ENCODE data around the gene TRABD.

TRABD gene

GRCh38 chr22:50224071-50224470 is 38.4 kb downstream of the TRABD start:
- no peak overlapping the region for H3K9ac ChIP-seq (ENCODE audit: low read depth, low read length)
- no peaks in the 10 kb centered on the region for H3K9me3 ChIP-seq (ENCODE audit: insufficient read depth, low read length, severe bottlenecking)
- no peak for ATAC-seq (ENCODE audit: insufficient read depth, low read depth)
- H3K4me3 ChIP-seq (ENCODE audit: low read depth in 1 of 2, low read length in 2 of 2), result no peak overlapping the region
- peaks cover 51% of the 10 kb centered on the region for H4K20me1 ChIP-seq (ENCODE audit: insufficient read depth, low read length)
- TF ChIP-seq CTCF (IDR thresholded peaks at IDR 0.05; ENCODE audit: borderline replicate concordance, extremely low read depth, low read length, poor library complexity, severe bottlenecking) (no peak), EZH2 (IDR thresholded peaks at IDR 0.05; ENCODE audit: borderline replicate concordance, low read depth, low read length, severe bottlenecking) (no peak)
- no peak overlapping the region for H3K4me2 ChIP-seq (ENCODE audit: insufficient read depth, low read length)
- H2AFZ ChIP-seq (ENCODE audit: low read depth, low read length), result no peak overlapping the region
- H3K79me2 ChIP-seq (ENCODE audit: insufficient read depth, low read length), result 0 out of 2 replicates have a peak, but pooled peaks cover under 1% of the 10 kb centered on the region
- H3K36me3 ChIP-seq (ENCODE audit: insufficient read depth, low read length), result peaks cover 87% of the 10 kb centered on the region
- H3K27me3 ChIP-seq (ENCODE audit: insufficient read depth, low read length, poor library complexity), result no peaks in the 10 kb centered on the region
- no peak for DNase-seq
- no peaks in the 10 kb centered on the region for H3K4me1 ChIP-seq (ENCODE audit: insufficient read depth, low read length)
- H3K27ac ChIP-seq (ENCODE audit: low read length), result no peak overlapping the region

- H3K79me2 ChIP-seq (ENCODE audit: insufficient read depth, low read length), result peaks cover 9% of the 10 kb centered on the region; the same call in 1 of the 2 replicates
- H3K9me3 ChIP-seq (ENCODE audit: insufficient read depth, low read length, severe bottlenecking), result no peaks in the 10 kb centered on the region
- TF ChIP-seq CTCF (IDR thresholded peaks at IDR 0.05; ENCODE audit: borderline replicate concordance, extremely low read depth, low read length, poor library complexity, severe bottlenecking) (no peak), EZH2 (IDR thresholded peaks at IDR 0.05; ENCODE audit: borderline replicate concordance, low read depth, low read length, severe bottlenecking) (no peak)
- no peak overlapping the region for H3K9ac ChIP-seq (ENCODE audit: low read depth, low read length)
- H3K4me2 ChIP-seq (ENCODE audit: insufficient read depth, low read length), result no peak overlapping the region
- no peak overlapping the region for H2AFZ ChIP-seq (ENCODE audit: low read depth, low read length)
- H3K27me3 ChIP-seq (ENCODE audit: insufficient read depth, low read length, poor library complexity), result no peaks in the 10 kb centered on the region
- H3K4me1 ChIP-seq (ENCODE audit: insufficient read depth, low read length), result no peaks in the 10 kb centered on the region
- H3K27ac ChIP-seq (ENCODE audit: low read length), result no peak overlapping the region
- H3K4me3 ChIP-seq (ENCODE audit: low read depth in 1 of 2, low read length in 2 of 2), result no peak overlapping the region
- peaks cover 82% of the 10 kb centered on the region for H3K36me3 ChIP-seq (ENCODE audit: insufficient read depth, low read length)
- peaks cover 44% of the 10 kb centered on the region for H4K20me1 ChIP-seq (ENCODE audit: insufficient read depth, low read length)
- ATAC-seq (ENCODE audit: insufficient read depth, low read depth), result no peak
- no peak for DNase-seq
Measured at GRCh38 chr22:50225200-50225969, 39.7 kb downstream of the TRABD start.

GRCh38 chr22:50226063-50226874 is 40.6 kb downstream of the TRABD start:
- Histone ChIP-seq H4K20me1 (ENCODE audit: insufficient read depth, low read length) (peaks cover 36% of the 10 kb centered on the region), H3K27me3 (ENCODE audit: insufficient read depth, low read length, poor library complexity) (no peaks in the 10 kb centered on the region), H3K9me3 (ENCODE audit: insufficient read depth, low read length, severe bottlenecking) (no peaks in the 10 kb centered on the region), H3K4me3 (ENCODE audit: low read depth in 1 of 2, low read length in 2 of 2) (no peak overlapping the region), H3K4me2 (ENCODE audit: insufficient read depth, low read length) (no peak overlapping the region), H2AFZ (ENCODE audit: low read depth, low read length) (no peak overlapping the region), H3K27ac (ENCODE audit: low read length) (no peak overlapping the region), H3K9ac (ENCODE audit: low read depth, low read length) (no peak overlapping the region), H3K79me2 (ENCODE audit: insufficient read depth, low read length) (peaks cover 12% of the 10 kb centered on the region; the same call in 1 of the 2 replicates), H3K4me1 (ENCODE audit: insufficient read depth, low read length) (no peaks in the 10 kb centered on the region), H3K36me3 (ENCODE audit: insufficient read depth, low read length) (peaks cover 73% of the 10 kb centered on the region)
- no peak for ATAC-seq (ENCODE audit: insufficient read depth, low read depth)
- TF ChIP-seq CTCF (IDR thresholded peaks at IDR 0.05; ENCODE audit: borderline replicate concordance, extremely low read depth, low read length, poor library complexity, severe bottlenecking) (no peak), EZH2 (IDR thresholded peaks at IDR 0.05; ENCODE audit: borderline replicate concordance, low read depth, low read length, severe bottlenecking) (no peak)
- no peak for DNase-seq
